HG03159 (cell line): ENCODE results near the gene SUMO4.

Experiments
- ATAC-seq: cut with Tn5 transposase; IDR thresholded peaks from one replicate; pipeline ENCODE4 v1.9.1; 2021; ENCODE audit warnings: mild to moderate bottlenecking, moderate library complexity; ENCODE audit not compliant: unreplicated experiment

Gene SUMO4

DNA sequence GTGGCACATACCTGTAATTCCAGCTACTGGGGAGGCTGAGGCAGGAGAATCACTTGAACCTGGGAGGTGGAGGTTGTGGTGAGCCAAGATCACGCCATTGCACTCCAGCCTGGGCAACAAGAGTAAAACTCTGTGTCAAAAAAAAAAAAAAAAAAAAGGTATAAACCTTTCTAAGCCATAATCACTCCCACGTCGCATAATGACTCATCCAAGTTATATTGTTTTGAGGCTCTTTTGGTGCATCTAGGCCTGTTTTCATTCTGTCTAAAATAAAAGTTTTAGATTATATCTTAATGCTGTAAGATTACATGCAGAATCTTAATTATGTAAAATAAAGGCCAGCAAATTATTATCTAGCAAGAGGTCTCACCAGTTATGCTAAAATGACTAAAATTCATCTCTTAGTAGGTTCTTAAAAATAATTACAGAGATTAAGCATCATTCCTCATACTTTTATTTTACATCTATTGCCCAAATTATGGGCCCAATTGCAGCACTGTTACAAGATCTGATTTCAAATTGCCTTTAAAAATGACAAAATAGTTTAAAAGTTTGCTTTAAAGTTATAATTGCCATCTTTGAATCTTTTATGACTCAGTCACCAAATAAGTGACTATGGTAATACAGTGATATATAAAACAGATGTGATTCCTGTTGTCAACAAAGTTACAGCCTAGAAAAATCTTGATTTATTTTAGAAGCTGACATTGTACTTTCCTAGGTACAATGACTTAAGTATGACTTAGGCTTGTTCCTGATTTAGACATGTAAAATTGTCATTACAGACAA, 10.4 kb upstream of the SUMO4 start:
- no peak for ATAC-seq

DNA sequence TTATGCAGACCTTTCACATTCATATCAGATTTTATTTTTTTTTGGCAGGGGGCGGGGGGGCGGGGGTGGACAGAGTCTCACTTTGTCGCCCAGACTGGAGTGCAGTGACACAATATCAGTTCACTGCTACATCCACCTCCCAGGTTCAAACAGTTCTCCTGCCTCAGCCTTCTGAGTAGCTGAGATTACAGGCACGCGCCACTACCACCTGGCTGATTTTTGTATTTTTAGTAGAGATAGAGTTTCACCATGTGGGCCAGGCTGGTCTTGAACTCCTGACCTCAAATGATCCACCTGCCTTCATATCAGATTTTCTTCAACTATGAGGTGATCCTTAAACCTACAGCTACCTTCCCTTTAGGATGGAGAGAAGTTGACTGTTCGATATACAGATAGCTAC, 8.0 kb upstream of the SUMO4 start:
- ATAC-seq, result no peak

DNA sequence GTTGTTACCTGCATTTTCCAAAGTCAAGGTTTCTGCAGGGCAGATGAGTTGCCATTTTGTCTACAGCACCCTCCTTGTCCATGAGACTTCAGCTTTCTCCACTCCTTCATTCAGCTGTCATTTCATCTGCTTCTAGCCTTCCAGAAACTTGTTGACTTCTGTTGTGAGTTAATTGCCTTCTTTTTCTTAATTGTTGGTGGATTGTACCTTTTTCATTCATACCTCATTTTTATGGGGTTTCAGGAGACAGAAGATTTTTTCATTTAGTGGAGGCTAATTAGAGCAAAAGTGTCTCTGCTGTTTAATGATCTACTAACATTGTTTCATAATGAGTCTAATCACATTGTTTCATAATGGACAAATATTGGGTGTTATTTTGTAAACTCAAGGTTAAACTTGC, 7.5 kb upstream of the SUMO4 start:
- no peak for ATAC-seq

DNA sequence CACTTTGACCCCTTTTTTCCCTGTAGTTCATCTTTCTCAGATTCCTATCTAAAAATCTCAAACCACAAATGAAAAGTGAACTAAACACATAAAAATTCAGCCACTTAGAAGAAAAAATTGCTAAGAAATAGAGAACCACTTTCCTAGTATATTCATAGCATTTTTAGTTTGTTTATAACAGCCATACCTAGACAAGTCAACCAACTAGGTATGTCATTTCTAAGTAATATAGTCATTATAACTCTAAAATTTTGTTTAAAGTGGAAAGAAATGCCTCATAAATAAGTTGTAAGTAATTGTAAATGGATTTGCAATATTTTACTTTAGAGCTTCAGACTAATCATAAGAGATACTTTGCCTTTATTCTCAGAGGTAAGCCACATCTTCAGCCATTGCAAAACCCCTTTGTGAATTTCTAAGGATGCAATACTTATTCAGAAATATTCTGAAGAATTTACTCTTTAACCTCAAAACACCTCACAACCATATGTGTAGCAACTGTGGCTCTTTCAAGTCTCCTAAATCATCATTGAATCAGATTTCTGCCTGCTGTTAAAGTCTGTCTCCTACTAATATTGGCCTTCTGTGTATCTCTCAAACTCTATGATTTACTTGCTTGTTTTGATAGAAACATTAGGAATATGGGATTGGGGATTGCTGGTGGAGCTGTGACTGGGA, 6.9 kb upstream of the SUMO4 start:
- ATAC-seq, result no peak

DNA sequence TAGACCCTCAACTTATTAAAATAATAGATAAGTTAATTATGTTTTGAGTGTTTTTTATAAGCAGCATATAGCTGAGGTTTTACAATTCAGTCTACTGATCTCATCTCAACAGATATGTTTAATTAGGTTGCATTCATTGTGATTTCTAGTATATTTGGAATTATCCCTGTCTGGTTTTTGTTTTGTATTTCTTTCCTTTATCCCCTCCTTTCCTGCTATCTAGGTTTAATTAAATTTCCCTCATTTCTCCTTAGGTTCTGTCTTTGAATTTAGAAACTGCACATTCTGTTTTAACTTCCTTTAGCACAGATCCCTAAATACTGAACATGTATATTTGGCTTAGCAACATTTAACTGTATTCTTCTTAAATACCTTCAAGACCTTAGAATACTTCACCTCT, 4.9 kb upstream of the SUMO4 start:
- no peak for ATAC-seq

DNA sequence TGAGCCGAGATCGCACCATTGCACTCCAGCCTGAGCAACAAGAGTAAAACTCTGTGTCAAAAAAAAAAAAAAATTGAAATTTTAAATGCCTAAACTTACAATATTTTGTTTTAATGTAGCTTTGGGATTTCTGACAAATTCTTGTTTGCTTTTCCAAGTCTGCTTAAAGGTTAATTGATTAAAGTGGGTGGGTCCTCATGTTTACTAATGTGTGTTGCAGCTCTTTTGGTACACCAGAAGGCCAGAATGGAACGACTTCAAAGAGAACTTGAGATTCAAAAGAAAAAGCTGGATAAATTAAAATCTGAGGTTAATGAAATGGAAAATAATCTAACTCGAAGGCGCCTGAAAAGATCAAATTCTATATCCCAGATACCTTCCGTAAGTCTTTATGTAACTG, 2.7 kb upstream of the SUMO4 start:
- no peak for ATAC-seq

DNA sequence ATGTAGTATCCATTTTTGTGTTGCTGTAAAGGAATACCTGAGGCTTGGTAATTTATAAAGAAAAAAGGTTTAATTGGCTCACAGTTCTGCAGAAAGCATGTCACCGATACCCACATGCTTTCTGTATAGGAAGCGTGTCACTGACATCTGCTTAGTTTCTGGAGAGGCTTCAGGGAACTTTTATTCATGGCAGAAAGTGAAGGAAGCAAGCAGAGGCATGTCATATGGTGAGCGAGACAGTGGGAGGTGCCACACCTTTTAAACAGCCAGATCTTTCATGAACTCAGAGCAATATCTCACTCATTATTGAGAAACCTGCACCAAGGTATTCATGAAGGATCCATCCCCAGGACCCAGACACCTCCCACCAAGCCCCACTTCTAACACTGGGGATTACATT, 3.5 kb downstream of the SUMO4 start:
- ATAC-seq, result no peak

DNA sequence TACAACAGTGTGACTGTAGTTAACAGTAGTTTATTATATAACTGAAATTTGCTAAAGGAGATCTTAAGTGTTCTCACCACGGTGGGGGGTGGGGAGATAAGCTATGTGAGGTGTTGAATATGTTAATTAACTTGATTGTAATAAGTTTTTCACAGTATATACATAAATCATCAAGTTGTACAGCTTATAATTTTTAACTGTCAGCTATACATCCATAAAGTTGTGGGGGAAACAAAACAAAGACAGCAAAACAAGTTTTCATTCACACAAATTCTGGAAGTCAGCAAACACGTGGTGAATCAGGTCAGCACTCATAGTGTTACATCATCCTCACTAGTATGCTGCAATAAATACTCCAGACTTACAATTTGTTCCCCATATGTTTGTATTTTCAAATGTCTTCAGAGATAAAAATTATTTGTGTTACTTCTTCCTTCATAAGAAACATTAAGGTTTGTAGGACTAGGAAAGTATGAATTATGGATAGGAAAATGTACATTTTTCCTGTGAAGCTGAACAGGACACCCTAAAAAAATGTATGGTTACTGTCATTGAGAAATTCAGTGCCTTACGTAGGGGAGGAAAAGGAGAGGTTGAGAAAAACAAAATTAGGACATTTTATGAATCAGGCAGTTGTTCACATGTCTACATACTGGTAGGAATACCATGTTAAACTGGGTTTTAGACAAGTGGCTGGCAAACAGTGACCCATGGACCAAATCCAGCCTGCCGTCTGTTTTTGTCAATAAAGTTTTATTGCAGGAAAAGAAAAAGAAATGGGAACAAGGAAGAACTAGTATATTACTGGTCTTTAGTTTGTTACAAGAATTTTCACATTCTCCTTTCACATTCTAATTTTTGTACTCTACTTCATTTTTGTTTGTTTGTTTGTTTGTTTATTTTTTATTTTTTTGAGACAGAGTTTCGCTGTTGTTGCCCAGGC, 6.0 kb downstream of the SUMO4 start:
- no peak for ATAC-seq

DNA sequence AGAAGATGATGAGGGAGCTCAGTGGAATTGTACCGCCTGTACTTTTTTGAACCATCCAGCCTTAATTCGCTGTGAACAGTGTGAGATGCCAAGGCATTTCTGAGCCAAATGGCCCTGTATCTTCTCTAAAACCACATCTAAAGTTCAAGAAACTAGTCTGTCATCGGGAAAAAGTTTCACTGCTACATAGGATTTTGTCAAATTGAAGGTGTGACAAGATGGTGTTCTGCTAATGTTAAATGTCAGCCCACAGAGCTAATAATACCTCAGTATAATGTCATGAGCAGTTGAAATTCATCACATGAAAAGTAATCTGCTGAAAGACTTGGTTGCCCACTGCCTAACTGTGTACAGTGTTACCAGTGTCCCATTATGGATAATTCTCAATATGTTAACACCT, 9.6 kb downstream of the SUMO4 start:
- ATAC-seq, result no peak

DNA sequence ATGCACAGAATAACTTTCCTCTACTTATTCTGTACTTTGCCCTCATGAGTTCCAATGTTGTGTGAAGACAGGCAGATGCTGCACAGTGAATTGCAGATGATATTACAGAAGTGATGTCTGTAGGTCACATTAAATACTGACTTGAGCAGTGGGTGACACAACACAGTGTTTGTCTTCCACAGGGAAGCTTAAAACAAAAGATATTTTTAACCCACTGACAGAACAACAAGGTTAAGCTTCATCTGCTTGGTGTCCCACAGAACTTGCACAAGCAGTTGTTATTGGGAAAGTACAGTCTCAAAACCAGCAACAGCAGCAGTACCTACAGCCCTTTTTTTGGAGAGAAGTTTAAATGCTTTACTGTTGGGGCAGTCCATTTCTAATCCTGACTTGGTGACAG, 10.5 kb downstream of the SUMO4 start:
- ATAC-seq, result no peak

DNA sequence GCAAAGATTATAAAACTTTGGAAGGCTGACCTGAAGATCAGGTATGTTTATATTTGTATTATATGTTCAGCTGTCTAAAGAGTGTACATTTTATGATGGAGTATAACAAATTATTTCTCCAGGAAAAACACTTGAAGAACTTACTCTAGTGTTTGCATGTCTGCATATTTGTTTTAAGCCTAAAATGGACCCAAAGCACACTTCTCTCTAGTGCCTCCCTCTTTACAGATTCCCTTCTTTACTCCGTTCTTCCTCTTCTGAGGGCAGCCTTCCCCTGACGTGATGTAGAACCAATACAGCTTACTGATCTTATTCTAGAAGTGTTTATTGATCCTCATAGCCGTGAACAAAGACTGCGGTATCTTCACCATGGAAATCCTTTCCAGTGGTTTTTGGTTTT, 13.9 kb downstream of the SUMO4 start:
- no peak for ATAC-seq

DNA sequence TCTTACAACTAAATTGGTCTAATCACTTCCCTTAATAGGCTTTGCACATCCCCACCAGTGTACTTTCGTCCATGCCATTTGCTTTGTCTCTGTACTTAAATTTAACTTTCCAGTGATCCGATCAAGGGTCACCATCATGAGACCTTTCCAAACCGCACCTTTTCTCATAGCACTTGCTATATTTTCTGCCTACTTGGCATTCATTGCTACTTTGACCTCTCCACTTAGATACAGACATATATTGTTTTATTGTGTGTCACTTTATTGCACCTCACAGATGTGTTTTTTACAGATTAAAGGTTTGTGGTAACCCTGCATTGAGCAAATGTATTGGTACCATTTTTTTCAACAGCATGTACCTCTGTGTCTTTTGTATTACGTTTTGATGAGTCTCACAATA, 14.8 kb downstream of the SUMO4 start:
- no peak for ATAC-seq

DNA sequence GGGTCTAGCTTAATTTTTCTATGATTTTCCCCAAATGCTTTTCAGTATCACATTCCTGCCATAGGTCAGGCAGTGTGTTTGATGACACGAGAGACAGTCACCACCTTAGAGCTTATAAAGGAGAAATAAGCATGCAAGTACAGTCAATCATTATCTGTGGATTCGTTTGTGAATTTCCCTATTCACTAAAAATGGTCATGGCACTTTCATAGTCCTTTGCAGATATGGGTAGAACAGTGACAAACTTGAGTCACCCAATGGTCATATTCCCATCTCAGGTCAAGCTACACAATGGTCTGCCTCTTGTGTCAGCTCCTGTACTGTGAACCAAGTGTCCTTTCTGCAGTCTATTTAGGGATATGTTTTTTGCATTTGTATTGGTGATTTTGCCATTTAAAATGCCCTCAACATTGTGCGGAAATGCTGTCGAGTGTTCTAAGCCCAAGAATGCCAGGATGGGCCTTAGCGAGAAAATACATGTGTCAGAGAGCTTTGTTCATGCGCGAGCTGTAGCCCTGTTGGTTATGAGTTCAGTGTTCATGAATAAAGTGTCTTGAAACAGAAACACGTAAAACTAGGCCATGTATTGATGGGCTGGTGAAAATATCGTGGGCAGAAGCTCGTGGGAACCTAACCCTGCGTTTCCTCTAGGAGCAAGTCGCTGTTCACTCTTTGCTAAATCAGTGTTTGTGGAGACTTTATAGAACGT, 19.8 kb downstream of the SUMO4 start:
- ATAC-seq, result no peak

DNA sequence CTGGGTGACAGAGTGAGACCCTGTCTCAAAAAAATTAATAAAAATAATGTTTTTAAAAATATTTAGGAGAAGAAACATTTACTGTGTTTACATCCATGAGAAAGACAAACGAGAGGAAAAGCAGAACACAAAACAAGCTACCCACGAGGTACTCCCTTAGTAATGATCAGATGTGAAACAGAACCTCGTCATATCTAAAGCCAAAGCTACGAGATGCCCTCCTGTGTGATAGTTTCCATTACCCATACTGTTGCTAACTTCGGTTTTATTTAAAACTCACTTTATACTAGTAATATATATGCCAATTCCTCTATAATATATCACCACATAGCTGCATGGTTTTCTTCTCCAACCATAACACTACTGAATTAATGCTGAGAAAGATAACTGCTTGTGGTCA, 21.1 kb downstream of the SUMO4 start:
- ATAC-seq, result no peak

DNA sequence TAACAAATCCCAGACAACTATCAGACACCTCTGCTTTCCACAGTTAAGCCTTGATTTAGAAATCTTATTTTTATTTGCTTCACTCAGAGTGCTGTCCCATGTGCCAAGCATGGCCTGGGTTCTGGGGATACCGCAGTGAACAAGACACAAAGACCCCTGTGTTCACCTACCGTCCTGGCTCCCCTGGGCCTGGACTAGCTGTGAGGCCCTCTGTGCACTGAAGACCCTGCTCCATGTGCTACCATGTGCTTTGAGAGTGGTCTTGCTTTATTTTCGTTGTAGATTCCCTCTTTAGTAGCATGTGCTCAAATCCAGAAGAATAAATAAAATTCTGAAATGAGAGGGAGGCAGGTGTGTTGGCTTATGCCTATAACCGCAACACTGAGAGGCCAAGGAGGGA, 22.5 kb downstream of the SUMO4 start:
- ATAC-seq, result no peak

DNA sequence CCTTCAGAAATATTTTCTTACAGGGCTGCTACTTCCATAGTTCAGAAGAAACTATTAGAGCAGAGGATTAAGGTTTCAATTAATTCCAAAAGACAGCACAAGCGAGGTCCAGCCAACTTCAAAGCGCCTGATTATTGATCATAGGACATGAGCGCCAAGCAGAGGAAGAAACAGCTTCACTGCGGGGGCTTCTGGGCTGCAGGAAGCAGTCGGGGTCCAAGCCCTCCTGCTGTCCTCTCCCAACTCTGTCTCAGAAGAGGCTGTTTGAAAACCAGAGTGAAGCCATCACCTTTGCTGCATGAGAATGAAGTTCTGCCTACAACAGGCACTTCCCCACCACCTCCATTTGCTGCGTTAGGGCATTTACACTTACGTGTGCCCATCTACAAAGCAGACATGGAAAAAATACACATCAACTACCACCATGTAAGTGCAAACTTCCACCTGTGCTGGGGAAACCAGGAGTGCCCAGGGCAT, 23.9 kb downstream of the SUMO4 start:
- no peak for ATAC-seq

DNA sequence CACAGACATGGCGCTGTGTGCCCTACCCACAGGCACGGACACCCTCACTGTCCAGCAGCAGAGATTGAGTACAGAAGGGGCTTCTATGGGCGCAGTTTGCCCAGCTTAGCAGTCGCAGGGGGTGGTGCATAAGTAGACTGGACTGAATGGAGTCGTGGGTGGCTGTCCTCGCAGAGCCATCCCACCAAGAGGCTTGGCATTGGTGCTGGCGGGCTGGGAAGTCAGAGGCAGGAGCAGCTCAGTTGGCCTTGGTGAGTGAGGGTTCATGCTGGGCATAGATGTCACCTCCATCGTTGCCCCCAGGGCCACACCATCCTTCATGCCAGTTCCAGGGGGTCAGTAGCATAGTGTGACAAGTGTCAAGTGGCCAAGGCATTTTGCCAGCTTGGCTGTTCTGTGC, 25.2 kb downstream of the SUMO4 start:
- no peak for ATAC-seq

DNA sequence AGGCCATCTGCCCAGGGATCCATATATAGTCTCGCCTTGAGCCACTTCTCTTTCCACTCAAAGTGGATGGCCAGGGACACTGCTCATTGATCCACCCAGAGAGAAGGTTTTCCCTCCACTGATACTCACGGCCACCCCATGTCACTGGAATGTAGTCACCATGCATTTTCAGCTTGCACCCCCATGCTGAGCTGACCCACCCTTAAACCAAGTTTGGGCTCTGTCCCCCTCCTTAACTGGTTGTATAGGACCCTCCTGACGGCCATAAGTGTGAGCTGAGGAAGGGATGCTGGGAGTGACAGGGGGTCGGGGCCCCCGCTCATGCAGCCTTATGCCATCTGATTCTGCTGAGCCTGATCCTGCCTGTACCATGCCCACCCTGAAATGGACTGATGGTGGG, 25.7 kb downstream of the SUMO4 start:
- ATAC-seq, result no peak

DNA sequence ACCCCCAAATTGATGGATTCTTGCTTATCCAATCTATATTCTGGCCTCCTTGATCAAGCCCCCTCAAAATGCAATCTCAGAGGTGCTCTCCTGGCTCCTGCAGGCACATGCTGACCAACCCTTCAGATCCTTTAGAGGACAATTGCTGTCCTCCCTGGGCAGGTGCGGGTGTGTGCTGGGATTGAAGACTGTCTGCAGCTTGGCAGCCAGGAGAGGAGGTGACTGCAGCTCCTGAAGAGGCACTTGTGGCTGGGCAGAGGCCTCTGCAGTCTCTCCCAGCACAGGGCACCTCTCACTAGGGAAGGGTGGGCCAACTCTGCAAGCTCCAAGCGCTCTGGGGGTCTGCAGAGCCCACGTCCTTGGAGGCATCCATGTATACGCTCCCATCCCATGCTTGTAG, 28.5 kb downstream of the SUMO4 start:
- ATAC-seq, result no peak

DNA sequence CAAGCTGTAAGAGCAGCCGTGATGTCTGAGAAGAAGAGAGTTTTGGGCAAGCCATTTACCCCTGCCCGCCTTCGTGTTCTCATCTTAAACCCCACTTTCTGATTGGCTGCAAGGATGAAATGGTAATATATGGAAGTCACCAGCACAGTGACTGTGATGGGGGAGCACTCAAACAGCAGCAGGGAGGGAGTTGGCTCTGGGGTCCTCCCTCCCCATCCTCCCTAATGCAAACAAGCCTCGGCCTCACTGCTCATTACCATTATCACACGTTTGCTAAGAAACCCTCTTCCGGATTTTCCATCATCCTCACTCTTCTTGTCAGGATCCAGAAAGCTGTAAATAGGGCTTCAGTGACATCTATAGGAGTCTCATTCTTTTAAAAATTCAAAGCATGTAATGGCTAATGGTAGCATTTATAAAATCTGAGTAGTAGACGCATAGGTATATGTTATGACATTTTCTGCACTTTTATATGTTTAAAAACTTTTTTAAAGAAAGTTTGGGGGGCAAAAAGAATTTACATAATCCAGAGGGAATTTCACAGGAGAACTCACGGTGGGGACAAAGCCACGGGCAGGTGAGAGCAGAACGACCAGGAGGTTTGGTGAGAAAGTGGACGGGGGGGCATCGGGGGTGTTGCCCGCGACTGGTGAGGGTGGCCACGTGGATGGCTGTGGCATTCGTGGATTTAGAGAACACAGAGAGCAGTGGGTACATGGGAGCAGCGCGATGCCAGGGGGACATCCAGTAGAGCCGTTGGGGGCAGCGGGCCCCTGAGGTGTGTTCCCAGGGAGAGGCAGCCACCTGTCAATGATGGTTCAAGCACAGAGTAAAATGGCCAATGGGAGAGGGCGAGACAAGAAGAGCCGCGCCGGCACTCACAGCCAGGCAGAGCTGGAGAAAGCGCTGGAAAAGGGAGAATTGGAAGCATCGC, 29.6 kb downstream of the SUMO4 start:
- no peak for ATAC-seq
